ACC112 (cell line): ENCODE measurements around the gene POLR1F.

ENCODE experiments used
- H2AFZ ChIP-seq: fragments of 200-600 bp; sonication (generic); one replicate; pipeline ENCODE4 v1.6.0; 2017; ENCODE audit warnings: antibody characterized with exemption, low read length; ENCODE audit not compliant: unreplicated experiment
- H3K27ac ChIP-seq: fragments of 200-600 bp; sonication (generic); 2 replicates; pipeline ENCODE4 v1.5.1; 2014; ENCODE audit warnings: low read depth, mild to moderate bottlenecking, antibody characterized with exemption, low read length, moderate library complexity
- H3K27me3 ChIP-seq: fragments of 200-600 bp; sonication (generic); 2 replicates; pipeline ENCODE4 v1.6.1; 2014; ENCODE audit warnings: mild to moderate bottlenecking, antibody characterized with exemption, low read length, moderate library complexity, mixed read lengths; ENCODE audit not compliant: insufficient read depth
- H3K36me3 ChIP-seq: fragments of 200-600 bp; sonication (generic); 2 replicates; pipeline ENCODE4 v1.6.1; 2016; ENCODE audit warnings: mild to moderate bottlenecking, antibody characterized with exemption, low read length, moderate library complexity, mixed read lengths; ENCODE audit not compliant: insufficient read depth
- H3K4me1 ChIP-seq: fragments of 200-600 bp; sonication (generic); one replicate; pipeline ENCODE4 v1.6.1; 2016; ENCODE audit warnings: low read length, mixed read lengths; ENCODE audit not compliant: insufficient read depth, unreplicated experiment, control insufficient read depth
- H3K4me3 ChIP-seq: fragments of 200-600 bp; sonication (generic); 2 replicates; pipeline ENCODE4 v1.5.1; 2014; ENCODE audit warnings: mild to moderate bottlenecking, low read depth, low read length
- H3K79me2 ChIP-seq: fragments of 200-600 bp; sonication (generic); one replicate; pipeline ENCODE4 v1.6.0; 2016; ENCODE audit warnings: low read length; ENCODE audit not compliant: control insufficient read depth, unreplicated experiment, insufficient read depth

Gene POLR1F

DNA sequence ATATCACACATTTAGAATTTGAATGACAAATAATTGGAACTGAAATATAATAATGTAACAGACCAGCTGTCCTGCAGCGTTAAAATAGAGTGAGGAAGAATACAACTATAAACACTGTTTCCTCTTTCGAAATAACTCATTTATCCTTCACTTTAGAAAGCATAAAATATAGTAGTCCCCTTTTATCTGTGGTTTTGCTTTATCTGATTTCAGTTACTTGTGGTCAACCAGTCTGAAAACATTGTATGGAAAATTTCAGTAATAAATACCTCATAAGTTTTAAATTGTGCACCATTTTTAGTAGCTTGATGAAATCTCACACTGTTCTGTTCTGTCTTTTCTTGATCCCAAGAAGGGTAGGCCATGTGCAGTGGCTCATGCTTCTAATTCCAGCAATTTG lies 31.7 kb downstream of the POLR1F start:
- no peaks in the 10 kb centered on the region for H3K79me2 ChIP-seq
- no peak overlapping the region for H2AFZ ChIP-seq
- no peaks in the 10 kb centered on the region for H3K27me3 ChIP-seq
- no peaks in the 10 kb centered on the region for H3K4me1 ChIP-seq
- no peaks in the 10 kb centered on the region for H3K36me3 ChIP-seq
- no peak overlapping the region for H3K4me3 ChIP-seq
- no peak overlapping the region for H3K27ac ChIP-seq

DNA sequence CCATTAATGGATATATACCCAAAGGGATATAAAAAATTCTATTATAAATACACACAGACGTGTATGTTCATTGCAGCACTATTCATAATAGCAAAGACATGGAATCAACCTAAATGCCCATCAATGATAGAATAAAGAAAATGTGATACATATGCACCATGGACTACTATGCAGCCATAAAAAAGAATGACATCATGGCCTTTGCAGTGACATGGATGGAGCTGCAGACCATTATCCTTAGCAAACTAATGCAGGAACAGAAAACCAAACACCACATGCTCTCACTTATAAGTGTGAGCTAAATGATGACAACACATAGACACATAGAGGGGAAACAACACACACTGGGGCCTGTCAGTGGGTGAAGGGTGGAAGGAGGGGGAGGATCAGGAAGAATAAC lies 33.0 kb downstream of the POLR1F start:
- Histone ChIP-seq H3K4me3 (no peak overlapping the region), H3K79me2 (no peaks in the 10 kb centered on the region), H3K4me1 (no peaks in the 10 kb centered on the region), H3K36me3 (no peaks in the 10 kb centered on the region), H3K27me3 (no peaks in the 10 kb centered on the region), H2AFZ (no peak overlapping the region), H3K27ac (no peak overlapping the region)

- H3K4me1 ChIP-seq, result no peaks in the 10 kb centered on the region
- no peak overlapping the region for H2AFZ ChIP-seq
- no peak overlapping the region for H3K4me3 ChIP-seq
These were observed 34.4 kb downstream of the POLR1F start for GRCh38 chr7:19674266-19674960.

GRCh38 chr7:19670806-19671205 lies 38.0 kb downstream of the POLR1F start:
- Histone ChIP-seq H3K27me3 (no peaks in the 10 kb centered on the region), H3K4me1 (no peaks in the 10 kb centered on the region), H2AFZ (no peak overlapping the region), H3K36me3 (no peaks in the 10 kb centered on the region), H3K27ac (no peak overlapping the region), H3K79me2 (no peaks in the 10 kb centered on the region), H3K4me3 (no peak overlapping the region)

More at GRCh38 chr7:19674266-19674960, 34.4 kb downstream of the POLR1F start:
- Histone ChIP-seq H3K79me2 (no peaks in the 10 kb centered on the region), H3K27me3 (no peaks in the 10 kb centered on the region), H3K36me3 (no peaks in the 10 kb centered on the region), H3K27ac (no peak overlapping the region)

- no peaks in the 10 kb centered on the region for H3K79me2 ChIP-seq
- no peak overlapping the region for H2AFZ ChIP-seq
- H3K27me3 ChIP-seq, result no peaks in the 10 kb centered on the region
- no peak overlapping the region for H3K27ac ChIP-seq
- peaks cover 6% of the 10 kb centered on the region for H3K4me1 ChIP-seq
- no peaks in the 10 kb centered on the region for H3K36me3 ChIP-seq
- no peak overlapping the region for H3K4me3 ChIP-seq
These were observed 43.3 kb downstream of the POLR1F start for GRCh38 chr7:19665399-19666008.

DNA sequence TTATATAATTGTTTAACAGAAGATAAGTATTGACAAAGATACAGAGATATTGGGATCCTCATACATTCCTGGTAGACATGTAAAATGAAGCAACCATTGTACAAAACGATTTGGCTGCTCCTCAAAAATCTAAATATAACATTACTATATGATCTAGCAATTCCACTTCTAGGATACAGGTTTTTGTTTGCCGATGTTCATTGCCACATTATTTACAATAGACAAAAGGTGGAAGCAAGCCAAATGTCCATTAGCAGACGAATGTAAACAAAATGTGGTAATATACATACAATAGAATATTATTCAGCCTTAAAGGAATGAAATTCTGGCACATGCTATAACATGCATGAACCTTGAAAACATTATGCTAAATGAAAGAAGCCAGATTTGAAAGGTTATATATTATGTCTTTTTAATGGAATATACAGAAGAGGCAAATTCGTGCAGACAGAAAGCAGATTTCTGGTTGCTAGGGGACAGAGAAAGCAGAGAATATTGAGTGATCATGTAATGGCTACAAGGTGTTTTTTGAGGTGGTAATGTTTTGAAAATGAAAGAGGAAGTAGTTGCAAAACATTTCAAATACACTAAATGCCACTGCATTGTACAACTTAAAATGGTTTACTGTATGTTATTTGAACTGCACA lies 44.9 kb downstream of the POLR1F start:
- H3K4me1 ChIP-seq, result peaks cover 6% of the 10 kb centered on the region
- H2AFZ ChIP-seq, result peak overlapping the region; percentile 6
- no peak overlapping the region for H3K4me3 ChIP-seq
- no peaks in the 10 kb centered on the region for H3K36me3 ChIP-seq
- H3K79me2 ChIP-seq, result no peaks in the 10 kb centered on the region
- no peaks in the 10 kb centered on the region for H3K27me3 ChIP-seq
- H3K27ac ChIP-seq, result no peak overlapping the region

DNA sequence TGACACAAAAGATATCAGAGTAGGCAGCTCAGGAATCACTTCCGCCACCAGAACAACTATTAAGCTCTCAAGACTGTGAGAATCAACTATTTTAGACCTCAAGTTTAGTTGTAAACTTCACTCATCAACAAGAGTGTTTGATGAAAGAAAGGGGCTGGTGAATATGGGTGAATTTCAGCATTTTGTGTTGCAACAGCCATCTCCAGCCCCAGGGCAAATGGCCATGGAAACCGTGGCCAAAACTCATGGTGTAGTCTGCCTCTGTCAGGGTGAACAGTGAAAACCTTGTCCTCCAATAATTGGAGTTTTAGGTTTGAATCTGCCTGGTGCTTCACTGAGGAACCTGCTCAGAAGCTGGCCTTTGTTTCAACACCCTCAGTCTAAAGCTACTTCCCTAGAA lies 60.0 kb downstream of the POLR1F start:
- Histone ChIP-seq H2AFZ (no peak overlapping the region), H3K79me2 (no peaks in the 10 kb centered on the region), H3K4me1 (no peaks in the 10 kb centered on the region), H3K36me3 (no peaks in the 10 kb centered on the region), H3K27me3 (no peaks in the 10 kb centered on the region), H3K27ac (no peak overlapping the region), H3K4me3 (no peak overlapping the region)
